Suprapubic skin (tissue), 3 donors: ENCODE measurements around the gene WDR54.
"Not testable (repeated sequence)": the region's sequence is repeated elsewhere in the genome, so short reads cannot be mapped to it uniquely, and the experiment has no call there.

ENCODE experiments used
- EP300 ChIP-seq: sonication (generic); formaldehyde crosslinking; IDR thresholded peaks from one replicate; pipeline ENCODE4 v1.6.1; 2017; ENCODE audit warnings: antibody characterized with exemption
- TF ChIP-seq, protein P1 (sequence below), 2 donors: fragments of 200-600 bp in 1 of 2; fragments of 450-650 bp in 1 of 2; sonication (generic) in 1 of 2; IDR thresholded peaks; one replicate each; pipeline ENCODE4 v1.5.1; 2016 to 2019; ENCODE audit warnings: antibody characterized with exemption in 2 of 2, mild to moderate bottlenecking in 1 of 2, moderate library complexity in 1 of 2

DNA sequence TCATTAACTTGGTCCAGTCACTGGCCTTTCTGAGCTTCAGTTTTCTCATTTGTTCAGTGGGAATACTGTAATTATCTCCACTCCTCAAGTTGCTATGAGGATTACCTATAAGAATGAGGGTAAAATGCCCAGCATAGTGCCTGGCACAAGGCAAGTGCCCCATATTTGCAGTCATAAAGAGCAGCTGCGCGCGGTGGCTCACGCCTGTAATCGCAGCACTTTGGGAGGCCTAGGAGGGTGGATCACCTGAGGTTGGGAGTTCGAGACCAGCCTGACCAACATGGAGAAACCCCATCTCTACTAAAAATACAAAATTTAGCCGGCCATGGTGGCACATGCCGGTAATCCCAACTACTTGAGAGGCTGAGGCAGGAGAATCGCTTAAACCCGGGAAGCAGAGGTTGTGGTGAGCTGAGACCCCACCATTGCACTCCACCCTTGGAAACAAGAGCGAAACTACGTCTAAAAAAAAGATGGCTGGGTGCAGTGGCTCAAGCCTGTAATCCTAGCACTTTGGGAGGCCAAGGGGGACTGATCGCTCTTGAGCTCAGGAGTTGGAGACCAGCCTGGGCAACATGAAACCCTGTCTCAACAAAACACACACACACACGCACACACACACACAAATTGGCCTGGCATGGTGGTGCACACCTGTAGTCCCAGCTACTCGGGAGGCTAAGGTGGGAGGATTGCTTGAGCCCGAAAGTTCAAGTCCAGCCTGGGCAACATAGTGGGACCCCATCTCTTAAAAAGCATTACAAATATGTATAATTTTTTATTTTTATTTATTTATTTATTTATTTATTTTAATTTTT lies 21.2 kb downstream of the WDR54 start:
- not testable (repeated sequence) for TF ChIP-seq EP300
- TF ChIP-seq, protein P1, sequence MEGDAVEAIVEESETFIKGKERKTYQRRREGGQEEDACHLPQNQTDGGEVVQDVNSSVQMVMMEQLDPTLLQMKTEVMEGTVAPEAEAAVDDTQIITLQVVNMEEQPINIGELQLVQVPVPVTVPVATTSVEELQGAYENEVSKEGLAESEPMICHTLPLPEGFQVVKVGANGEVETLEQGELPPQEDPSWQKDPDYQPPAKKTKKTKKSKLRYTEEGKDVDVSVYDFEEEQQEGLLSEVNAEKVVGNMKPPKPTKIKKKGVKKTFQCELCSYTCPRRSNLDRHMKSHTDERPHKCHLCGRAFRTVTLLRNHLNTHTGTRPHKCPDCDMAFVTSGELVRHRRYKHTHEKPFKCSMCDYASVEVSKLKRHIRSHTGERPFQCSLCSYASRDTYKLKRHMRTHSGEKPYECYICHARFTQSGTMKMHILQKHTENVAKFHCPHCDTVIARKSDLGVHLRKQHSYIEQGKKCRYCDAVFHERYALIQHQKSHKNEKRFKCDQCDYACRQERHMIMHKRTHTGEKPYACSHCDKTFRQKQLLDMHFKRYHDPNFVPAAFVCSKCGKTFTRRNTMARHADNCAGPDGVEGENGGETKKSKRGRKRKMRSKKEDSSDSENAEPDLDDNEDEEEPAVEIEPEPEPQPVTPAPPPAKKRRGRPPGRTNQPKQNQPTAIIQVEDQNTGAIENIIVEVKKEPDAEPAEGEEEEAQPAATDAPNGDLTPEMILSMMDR (IDR thresholded peaks at IDR 0.05): not testable (repeated sequence)
